ENCODE measurements around the gene ZDHHC1.

Gene ZDHHC1

GRCh38 chr16:67458121-67458641 lies 41.9 kb upstream of the ZDHHC1 start:
- no peak for DNase-seq (ENCODE audit: extremely low read depth, insufficient read length)
- H3K4me3 ChIP-seq (replicated peaks; ENCODE audit: low read depth, low read length), result no peak overlapping the region

GRCh38 chr16:67457611-67458010 lies 41.3 kb upstream of the ZDHHC1 start:
- TF ChIP-seq CTCF (IDR thresholded peaks at IDR 0.05; ENCODE audit: insufficient read depth, low read length, poor library complexity, severe bottlenecking), result no peak
- DNase-seq (ENCODE audit: extremely low read depth, insufficient read length), result no peak
- Histone ChIP-seq H3K27me3 (replicated peaks; ENCODE audit: control insufficient read depth, insufficient read depth, low read length) (no peaks in the 10 kb centered on the region), H3K4me3 (replicated peaks; ENCODE audit: low read depth, low read length) (no peak overlapping the region), H3K36me3 (ENCODE audit: control insufficient read depth, insufficient read depth, low read length) (peaks cover 19% of the 10 kb centered on the region)

More at GRCh38 chr16:67458121-67458641, 41.9 kb upstream of the ZDHHC1 start:
- H3K27me3 ChIP-seq (replicated peaks; ENCODE audit: control insufficient read depth, insufficient read depth, low read length), result no peaks in the 10 kb centered on the region
- no peak for TF ChIP-seq CTCF (IDR thresholded peaks at IDR 0.05; ENCODE audit: insufficient read depth, low read length, poor library complexity, severe bottlenecking)
- H3K36me3 ChIP-seq (ENCODE audit: control insufficient read depth, insufficient read depth, low read length), result peaks cover 16% of the 10 kb centered on the region

- TF ChIP-seq CTCF (IDR thresholded peaks at IDR 0.05; ENCODE audit: insufficient read depth, low read length, poor library complexity, severe bottlenecking), result peak; percentile 28
- DNase-seq (ENCODE audit: extremely low read depth, insufficient read length), result no peak
- peaks cover 28% of the 10 kb centered on the region for H3K36me3 ChIP-seq (ENCODE audit: control insufficient read depth, insufficient read depth, low read length)
Measured at GRCh38 chr16:67456391-67457081, 40.3 kb upstream of the ZDHHC1 start.

GRCh38 chr16:67454852-67455251 lies 38.6 kb upstream of the ZDHHC1 start:
- TF ChIP-seq CTCF (IDR thresholded peaks at IDR 0.05; ENCODE audit: insufficient read depth, low read length, poor library complexity, severe bottlenecking), result no peak
- Histone ChIP-seq H3K27me3 (replicated peaks; ENCODE audit: control insufficient read depth, insufficient read depth, low read length) (no peaks in the 10 kb centered on the region), H3K36me3 (ENCODE audit: control insufficient read depth, insufficient read depth, low read length) (peaks cover 30% of the 10 kb centered on the region), H3K4me3 (replicated peaks; ENCODE audit: low read depth, low read length) (no peak overlapping the region)
- DNase-seq (ENCODE audit: extremely low read depth, insufficient read length), result no peak

More at GRCh38 chr16:67456391-67457081, 40.3 kb upstream of the ZDHHC1 start:
- Histone ChIP-seq H3K4me3 (replicated peaks; ENCODE audit: low read depth, low read length) (no peak overlapping the region), H3K27me3 (replicated peaks; ENCODE audit: control insufficient read depth, insufficient read depth, low read length) (no peaks in the 10 kb centered on the region)

- no peaks in the 10 kb centered on the region for H3K27me3 ChIP-seq (replicated peaks; ENCODE audit: control insufficient read depth, insufficient read depth, low read length)
- DNase-seq (ENCODE audit: extremely low read depth, insufficient read length), result no peak
- no peak for TF ChIP-seq CTCF (IDR thresholded peaks at IDR 0.05; ENCODE audit: insufficient read depth, low read length, poor library complexity, severe bottlenecking)
- H3K36me3 ChIP-seq (ENCODE audit: control insufficient read depth, insufficient read depth, low read length), result peaks cover 34% of the 10 kb centered on the region
- H3K4me3 ChIP-seq (replicated peaks; ENCODE audit: low read depth, low read length), result no peak overlapping the region
Measured at GRCh38 chr16:67454104-67454503, 37.8 kb upstream of the ZDHHC1 start.
